Measurements from ENCODE around the gene KCTD11.

Gene KCTD11

DNA sequence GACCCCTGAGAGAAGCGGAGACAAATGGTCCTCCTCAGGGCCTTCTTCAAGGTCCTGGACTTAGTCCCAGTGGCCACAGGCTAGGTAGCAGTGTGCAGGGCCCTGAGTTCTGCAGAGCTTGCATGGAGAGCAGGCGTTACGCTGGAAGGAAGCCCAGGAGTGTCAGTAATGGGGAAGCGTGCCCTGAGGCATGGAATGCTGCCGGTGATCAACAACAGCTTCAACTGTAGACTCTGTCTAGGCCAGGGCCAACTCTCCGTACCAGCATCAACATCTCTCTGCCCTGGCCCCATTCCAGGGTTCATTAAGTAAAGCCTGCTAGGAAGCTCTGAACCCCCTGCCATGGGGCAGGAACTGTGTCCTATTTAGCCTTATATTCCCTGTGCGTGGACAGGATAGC, 28.4 kb downstream of the KCTD11 start:
- peak; percentile 41 for DNase-seq

DNA sequence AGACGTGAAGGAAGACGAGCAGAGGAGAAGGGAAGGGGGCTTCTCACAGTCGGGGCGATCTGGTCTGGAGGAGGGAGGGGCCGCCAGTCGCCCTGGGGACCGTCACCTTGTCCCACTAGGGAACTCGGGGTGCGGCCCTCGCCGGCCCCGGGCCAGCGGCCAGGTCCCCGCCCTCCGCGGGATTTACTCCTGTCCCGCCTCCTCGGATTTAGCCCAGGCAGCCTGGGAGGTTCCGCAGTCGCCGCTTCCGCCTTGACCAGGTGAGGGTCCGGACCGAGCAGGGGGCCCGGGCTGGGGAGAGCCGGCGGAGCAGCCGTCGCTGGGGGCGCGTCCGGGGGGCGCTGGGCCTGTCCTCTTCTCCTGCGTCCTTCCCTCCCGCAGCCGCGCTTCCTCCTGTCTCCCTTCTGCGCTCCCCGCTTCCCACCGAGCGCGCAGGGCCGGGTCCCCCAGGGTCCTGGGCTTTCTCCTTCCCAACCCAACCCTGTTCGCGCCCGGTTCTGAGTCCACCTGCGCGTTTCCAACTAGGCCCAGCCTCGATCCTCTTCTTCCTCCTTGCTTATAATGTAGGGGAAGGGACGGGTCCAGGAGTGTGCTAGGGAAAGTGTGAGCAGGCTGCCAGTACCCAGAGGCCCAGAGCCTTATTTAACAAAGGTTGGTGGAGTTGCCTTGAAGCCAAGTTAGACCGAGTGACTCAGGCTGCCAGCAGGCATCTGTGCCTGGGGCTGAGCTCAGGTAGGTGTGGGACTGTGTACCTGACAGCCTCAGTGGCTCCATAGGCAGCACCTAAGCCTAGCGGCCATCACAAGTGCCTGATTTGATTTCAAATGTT, 29.1 kb downstream of the KCTD11 start, which contains the start of gene TNK1:
Gene TNK1, plus strand, starts transcription at position 235 of the 829 bp plus-strand sequence. CDS start 1,838 bp downstream, outside the sequence.
- peak; percentile 1 for DNase-seq

DNA sequence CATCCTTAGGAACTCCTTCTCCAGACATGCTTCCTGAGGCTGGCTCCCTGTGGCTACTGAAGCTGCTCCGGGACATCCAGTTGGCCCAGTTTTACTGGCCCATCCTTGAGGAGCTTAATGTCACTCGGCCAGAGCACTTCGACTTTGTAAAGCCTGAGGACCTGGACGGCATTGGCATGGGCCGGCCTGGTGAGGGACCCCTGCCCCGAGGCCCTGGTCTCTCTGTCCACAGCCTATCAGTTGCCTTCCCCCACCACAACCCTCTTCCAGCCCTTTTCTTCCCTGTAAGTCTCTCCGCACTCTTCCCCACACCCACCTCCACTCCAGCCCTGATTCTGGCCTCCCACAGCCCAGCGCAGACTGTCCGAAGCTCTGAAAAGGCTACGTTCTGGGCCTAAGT, 30.9 kb downstream of the KCTD11 start:
- DNase-seq, result no peak

DNA sequence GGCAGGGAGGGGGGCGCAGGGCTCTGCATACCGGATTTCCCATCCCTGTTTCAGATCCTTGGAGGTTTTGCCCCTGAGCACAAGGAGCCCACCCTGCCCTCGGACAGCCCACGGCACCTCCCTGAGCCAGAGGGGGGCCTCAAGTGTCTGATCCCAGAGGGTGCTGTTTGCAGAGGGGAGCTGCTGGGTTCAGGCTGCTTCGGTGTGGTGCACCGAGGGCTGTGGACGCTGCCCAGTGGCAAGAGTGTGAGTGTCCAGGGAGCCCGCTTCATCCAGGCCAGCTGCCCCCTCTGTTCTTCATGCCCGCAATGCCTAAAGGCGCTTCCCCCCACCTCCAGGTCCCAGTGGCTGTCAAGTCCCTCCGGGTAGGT, 31.4 kb downstream of the KCTD11 start:
- no peak for DNase-seq

GRCh38 chr17:7383742-7384488, 32.0 kb downstream of the KCTD11 start:
- DNase-seq, result peak; percentile 78

GRCh38 chr17:7384489-7385081, 32.6 kb downstream of the KCTD11 start:
- DNase-seq, result no peak

DNA sequence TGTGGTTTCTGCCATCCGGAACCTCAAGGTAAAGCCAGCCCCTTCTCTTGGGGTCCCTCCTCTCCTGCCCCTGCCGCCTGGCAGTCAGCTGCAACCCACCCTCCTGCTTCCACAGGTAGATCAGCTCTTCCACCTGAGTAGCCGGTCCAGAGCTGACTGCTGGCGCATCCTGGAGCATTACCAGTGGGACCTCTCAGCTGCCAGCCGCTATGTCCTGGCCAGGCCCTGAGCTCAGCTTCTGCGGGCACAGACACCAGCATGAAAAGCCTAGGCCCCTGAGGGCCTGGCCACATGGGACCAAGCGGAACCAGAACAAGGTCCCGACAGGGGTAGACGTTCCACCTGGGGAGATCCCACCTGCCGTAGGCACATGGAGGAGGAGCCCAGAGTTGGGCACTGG, 36.9 kb downstream of the KCTD11 start:
- DNase-seq, result no peak

- DNase-seq, result no peak
Measured at GRCh38 chr17:7389924-7390910, 38.3 kb downstream of the KCTD11 start.

DNA sequence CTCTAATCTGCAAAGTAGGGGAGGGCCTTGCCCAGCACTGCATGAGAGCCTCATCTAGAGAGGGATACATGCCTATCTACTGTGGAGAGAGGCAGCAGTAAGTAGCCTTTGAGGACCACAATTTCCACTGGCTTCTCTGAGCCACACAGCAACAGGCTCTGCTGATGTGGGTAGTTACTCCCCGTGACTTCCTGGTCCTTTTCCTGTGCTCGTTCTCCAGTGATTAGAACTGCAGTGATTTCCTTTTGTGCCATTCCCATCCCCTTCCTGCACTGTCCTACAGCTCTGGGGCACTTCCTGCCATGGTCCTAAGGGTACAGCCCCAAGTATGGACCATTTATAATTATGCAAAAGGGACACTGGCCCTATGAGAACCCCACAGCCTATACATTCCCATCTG, 39.3 kb downstream of the KCTD11 start:
- no peak for DNase-seq

GRCh38 chr17:7392696-7393612, 41.0 kb downstream of the KCTD11 start:
- no peak for DNase-seq

DNA sequence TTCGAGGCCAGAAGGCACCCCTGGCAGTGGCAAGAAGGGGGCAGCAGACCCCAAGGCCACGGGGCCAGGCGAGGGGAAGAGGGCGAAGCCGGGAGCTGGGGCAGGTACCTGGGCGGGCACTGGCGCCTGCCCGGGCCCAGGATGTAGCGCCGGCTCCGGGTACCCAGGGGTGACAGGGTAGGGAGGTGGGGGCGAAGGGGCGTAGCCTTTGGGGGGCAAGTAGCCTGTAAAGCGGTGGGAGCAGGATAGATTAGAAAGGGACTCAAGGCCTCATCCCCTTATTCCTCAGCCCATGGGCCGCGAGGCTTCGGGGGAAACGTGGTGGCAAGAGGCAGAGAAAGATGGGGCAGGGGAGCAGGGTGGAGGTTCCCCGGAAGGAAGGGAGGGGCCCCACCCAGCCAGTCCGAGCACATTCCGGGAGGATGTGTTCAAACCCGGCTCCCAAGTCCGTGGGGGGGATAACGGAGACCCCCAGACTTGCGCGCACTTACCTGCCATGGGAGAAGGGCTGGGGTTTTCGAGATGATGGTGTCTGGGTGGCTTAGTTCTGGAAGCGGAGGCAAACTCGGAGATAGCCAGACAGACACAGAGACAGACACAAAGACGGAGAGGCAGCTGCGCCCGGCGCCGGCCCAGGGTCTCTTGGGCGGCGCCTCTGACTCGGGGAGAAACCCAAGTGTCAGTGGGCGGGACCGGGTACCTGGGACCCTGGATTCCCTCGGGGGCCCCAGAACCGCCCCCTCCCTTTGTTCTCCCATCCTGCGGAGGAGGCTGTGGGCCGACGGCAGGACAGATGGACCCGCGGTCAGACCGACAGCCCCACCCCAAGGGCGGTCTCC, 41.9 kb downstream of the KCTD11 start:
- peak; percentile 56 for DNase-seq

GRCh38 chr17:7394452-7395191, 42.7 kb downstream of the KCTD11 start, which contains the start of gene PLSCR3:
TSS of gene PLSCR3 (minus strand) at chr17:7394525. CDS start at chr17:7394110, 415 bp downstream.
- DNase-seq, result peak; percentile 69

DNA sequence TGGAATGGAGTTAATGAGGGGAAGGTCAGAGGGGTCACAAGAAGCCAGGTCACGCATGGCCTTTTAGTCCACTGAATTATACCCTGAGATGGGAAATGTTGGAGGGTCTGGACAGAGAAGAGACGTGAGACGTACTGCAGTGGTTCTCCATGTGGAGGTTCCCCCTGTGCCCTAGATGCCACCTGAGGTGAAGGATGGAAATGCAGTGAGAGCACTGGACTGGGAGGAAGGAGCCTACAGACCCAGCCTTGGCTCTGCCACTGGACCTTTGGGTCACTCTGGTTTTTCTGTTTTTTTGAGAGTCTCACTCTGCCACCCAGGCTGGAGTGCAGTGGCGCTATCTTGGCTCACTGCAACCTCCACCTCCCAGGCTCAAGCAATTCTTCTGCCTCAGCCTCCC, 44.2 kb downstream of the KCTD11 start:
- no peak for DNase-seq

DNA sequence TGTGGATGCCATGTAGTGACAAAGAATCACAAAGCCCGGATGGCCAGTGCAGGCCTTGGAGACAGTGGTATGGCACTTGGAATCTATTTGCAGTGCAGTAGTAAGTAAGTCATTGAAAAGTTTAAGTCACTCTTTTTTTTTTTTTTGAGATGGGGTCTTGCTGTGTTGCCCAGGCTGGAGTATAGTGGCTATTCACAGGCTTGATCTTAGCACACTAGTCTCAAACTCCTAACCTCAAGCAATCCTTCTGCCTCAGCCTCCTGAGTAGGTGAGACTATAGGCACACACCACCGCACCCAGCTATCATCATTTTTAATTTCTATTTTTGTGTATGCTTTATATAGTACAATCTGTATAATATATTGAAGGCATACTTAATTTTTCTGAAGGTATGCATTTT, 46.6 kb downstream of the KCTD11 start:
- DNase-seq, result no peak

GRCh38 chr17:7403043-7403726, 51.2 kb downstream of the KCTD11 start:
- peak; percentile 18 for DNase-seq

DNA sequence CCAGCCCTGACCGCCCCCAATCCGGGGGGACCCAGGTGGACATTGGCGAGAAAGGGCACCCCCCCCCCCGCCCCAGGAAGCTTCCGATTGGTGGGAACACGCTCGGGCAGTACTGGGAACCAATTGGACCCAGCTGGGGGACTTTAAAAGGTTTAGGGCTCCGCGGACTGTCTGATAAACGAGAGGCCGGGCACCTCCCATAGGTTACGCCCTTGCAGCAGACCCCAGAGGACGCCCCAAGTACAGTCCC, 51.7 kb downstream of the KCTD11 start:
- DNase-seq, result no peak

DNA sequence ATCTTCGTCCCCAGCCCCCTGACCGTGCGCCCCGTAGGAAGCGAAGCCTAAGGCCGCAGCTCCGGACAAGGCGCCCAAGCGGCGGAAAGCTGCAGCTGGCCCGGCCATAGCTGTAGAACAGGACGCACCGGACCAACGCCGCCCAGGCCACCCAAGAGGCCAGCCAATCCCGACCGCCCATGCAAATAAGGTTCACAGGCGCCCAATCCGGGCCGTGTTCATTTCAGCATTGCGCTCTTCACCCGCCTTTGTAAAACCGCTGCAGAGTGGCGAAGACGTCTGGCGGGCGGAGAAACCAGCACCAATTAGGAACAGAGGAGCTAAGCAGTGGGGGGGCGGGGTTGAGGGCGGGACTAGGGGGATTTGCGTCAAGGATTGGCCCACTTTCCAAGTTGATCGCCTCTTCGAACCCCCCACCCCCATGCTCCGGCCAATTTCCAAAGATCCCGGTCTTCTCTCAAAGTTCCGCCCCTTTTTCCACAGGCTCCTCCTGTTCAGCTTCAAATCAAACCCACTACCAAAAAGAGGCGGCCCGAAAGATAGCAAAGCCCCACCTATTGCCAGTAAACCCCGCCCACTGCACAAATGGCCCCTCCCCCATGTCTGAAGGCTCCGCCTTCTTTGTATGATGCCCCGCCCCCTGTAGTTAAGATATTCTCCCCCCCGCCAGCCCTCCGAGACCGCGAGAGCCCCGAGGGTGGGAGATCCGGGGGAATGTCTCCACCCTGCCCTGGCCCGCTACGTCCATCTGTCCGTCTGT, 52.2 kb downstream of the KCTD11 start, which contains the start of gene TMEM256:
Gene TMEM256, minus strand, starts transcription at position 121 of the 760 bp plus-strand sequence. Its CDS starts 13 bp downstream, at position 108.
- peak; percentile 98 for DNase-seq

Measured in NCI-H345 (cell line).